Aortic smooth muscle cell (primary cell): ENCODE results near the gene PADI2. TPM values are rescaled to one million over a fixed set of nuclear protein-coding genes. Genes with fewer than 3 reads are reported as not detected.

Experiments
- total RNA-seq: library from RNA; depleted of rRNA; stranded (reverse); fragments of >200 nt; gene quantifications from 2 replicates; pipeline ENCODE4 v1.2.3, GENCODE V29; 2014

PADI2 gene
- total RNA-seq, result under 0.01 TPM in 1 of 2 replicates, not detected in the other

GRCh38 chr1:17119076-17119772, at the start of gene PADI2:
Gene PADI2 (minus strand): TSS chr1:17119451. CDS start chr1:17119371, 80 bp downstream.

GRCh38 chr1:17053685-17054410, 65.4 kb downstream of the PADI2 start, which contains the start of gene SDHB:
Gene SDHB (minus strand): TSS chr1:17054032. CDS start chr1:17054019, 13 bp downstream.

Other genes starting within 250 kb of the PADI2 start
- 565 and 1,390 TPM in 2 replicates for gene RNU1-2, start 223.5 kb downstream of the PADI2 start, total RNA-seq
- gene CROCC, start 197.5 kb downstream of the PADI2 start, total RNA-seq, result 16.7 and 35.9 TPM in 2 replicates
- 18.2 and 24.5 TPM in 2 replicates for gene MFAP2, start 138.8 kb downstream of the PADI2 start, total RNA-seq
- 20.7 and 26.5 TPM in 2 replicates for gene ATP13A2, start 107.5 kb downstream of the PADI2 start, total RNA-seq
- 149 and 165 TPM in 2 replicates for gene SDHB, start 65.4 kb downstream of the PADI2 start, total RNA-seq
- not detected in 2 replicates for gene PADI1, start 85.7 kb upstream of the PADI2 start, total RNA-seq
- not detected in 2 replicates for gene PADI3, start 129.6 kb upstream of the PADI2 start, total RNA-seq
- gene PADI4, start 188.7 kb upstream of the PADI2 start, total RNA-seq, result not detected in 2 replicates